ENCODE results near the gene CASTOR1.

- no peak for TF ChIP-seq CTCF (IDR thresholded peaks at IDR 0.05; ENCODE audit: low read depth, low read length, poor library complexity, severe bottlenecking)
- TF ChIP-seq EZH2phosphoT487 (IDR thresholded peaks at IDR 0.05; ENCODE audit: borderline replicate concordance, low read length): no peak
Measured at GRCh38 chr22:30284172-30284571, 5.1 kb downstream of the CASTOR1 start.
